ENCODE measurements around the gene C17orf107. TPM values are rescaled to one million over a fixed set of nuclear protein-coding genes. Genes with fewer than 3 reads are reported as not detected.
"Not testable (repeated sequence)": the region's sequence is repeated elsewhere in the genome, so short reads cannot be mapped to it uniquely, and the experiment has no call there.

Gene C17orf107
- total RNA-seq, 1 experiment from 2014 or later = 2.4 TPM

DNA sequence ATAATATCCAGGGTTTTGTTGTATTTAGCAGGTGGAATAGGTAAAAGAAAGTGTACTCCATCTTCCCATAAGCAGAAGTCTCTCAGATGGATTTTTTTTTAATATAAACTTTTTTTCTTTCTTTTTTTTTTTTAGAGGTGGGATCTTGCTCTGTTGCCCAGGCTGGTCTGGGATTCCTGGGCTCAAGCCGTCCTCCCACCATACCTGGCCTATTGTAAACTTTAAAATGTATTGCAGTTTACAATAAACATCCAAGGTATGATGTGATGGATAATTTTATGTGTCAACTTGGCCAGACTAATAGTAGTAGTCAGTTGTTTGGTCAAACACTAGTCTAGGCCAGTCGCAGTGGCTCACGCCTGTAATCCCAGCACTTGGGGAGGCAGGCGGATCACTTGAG lies 22.0 kb downstream of the C17orf107 start:
- Histone ChIP-seq H3K27me3 (ENCODE audit: control insufficient read depth, insufficient read depth, low read length) (no peaks in the 10 kb centered on the region), H3K9me3 (ENCODE audit: control insufficient read depth, insufficient read depth, low read depth, low read length) (no peaks in the 10 kb centered on the region), H3K4me1 (ENCODE audit: control insufficient read depth, insufficient read depth, low read length) (no peaks in the 10 kb centered on the region), H3K27ac (ENCODE audit: low read length) (no peak overlapping the region), H3K36me3 (ENCODE audit: control insufficient read depth, insufficient read depth, low read length) (no peaks in the 10 kb centered on the region), H3K4me3 (ENCODE audit: low read depth in 2 of 2, low read length in 2 of 2) (no peak overlapping the region)
- ChIA-PET CTCF (interaction anchor here (0.6 kb wide), 1 partner anchor 202 kb away, joined by 3 read pairs; no protein-coding TSS in a partner anchor), POLR2A (no interaction called here)
- no TSS peak for BruUV-seq (replicated peaks)
- TF ChIP-seq TCF7L2 (IDR thresholded peaks at IDR 0.05; ENCODE audit: low read depth, low read length) = no peak
- TF ChIP-seq, protein P1, sequence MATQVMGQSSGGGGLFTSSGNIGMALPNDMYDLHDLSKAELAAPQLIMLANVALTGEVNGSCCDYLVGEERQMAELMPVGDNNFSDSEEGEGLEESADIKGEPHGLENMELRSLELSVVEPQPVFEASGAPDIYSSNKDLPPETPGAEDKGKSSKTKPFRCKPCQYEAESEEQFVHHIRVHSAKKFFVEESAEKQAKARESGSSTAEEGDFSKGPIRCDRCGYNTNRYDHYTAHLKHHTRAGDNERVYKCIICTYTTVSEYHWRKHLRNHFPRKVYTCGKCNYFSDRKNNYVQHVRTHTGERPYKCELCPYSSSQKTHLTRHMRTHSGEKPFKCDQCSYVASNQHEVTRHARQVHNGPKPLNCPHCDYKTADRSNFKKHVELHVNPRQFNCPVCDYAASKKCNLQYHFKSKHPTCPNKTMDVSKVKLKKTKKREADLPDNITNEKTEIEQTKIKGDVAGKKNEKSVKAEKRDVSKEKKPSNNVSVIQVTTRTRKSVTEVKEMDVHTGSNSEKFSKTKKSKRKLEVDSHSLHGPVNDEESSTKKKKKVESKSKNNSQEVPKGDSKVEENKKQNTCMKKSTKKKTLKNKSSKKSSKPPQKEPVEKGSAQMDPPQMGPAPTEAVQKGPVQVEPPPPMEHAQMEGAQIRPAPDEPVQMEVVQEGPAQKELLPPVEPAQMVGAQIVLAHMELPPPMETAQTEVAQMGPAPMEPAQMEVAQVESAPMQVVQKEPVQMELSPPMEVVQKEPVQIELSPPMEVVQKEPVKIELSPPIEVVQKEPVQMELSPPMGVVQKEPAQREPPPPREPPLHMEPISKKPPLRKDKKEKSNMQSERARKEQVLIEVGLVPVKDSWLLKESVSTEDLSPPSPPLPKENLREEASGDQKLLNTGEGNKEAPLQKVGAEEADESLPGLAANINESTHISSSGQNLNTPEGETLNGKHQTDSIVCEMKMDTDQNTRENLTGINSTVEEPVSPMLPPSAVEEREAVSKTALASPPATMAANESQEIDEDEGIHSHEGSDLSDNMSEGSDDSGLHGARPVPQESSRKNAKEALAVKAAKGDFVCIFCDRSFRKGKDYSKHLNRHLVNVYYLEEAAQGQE (IDR thresholded peaks at IDR 0.05; ENCODE audit: insufficient read depth in 1 of 2, low read depth in 2 of 2, low read length in 1 of 2) = no peak
- TF ChIP-seq POLR2AphosphoS5 (IDR thresholded peaks at IDR 0.05; ENCODE audit: low read depth, low read length) = no peak
- TF ChIP-seq SIN3A (IDR thresholded peaks at IDR 0.05; ENCODE audit: borderline replicate concordance, insufficient read depth, low read depth, low read length) = no peak
- TF ChIP-seq CTCF (IDR thresholded peaks at IDR 0.05) = no peak
- ATAC-seq (no peak), DNase-seq (ENCODE audit: low read depth, low spot score) (no peak)
- in situ Hi-C loops (cut with HindIII; ENCODE audit: low pct_unique_long_range_greater_than_20kb, low sequenced_read_pairs) (no loop called here), intact Hi-C loops (cut with micrococcal nuclease; ENCODE audit: unreplicated experiment) (no loop called here)

- H3K27ac ChIP-seq (ENCODE audit: low read length); H3K36me3 ChIP-seq (ENCODE audit: control insufficient read depth, insufficient read depth, low read length); BruUV-seq (replicated peaks); intact Hi-C loops (cut with micrococcal nuclease; ENCODE audit: unreplicated experiment); in situ Hi-C loops (cut with HindIII; ENCODE audit: low pct_unique_long_range_greater_than_20kb, low sequenced_read_pairs); CTCF ChIA-PET; H3K4me1 ChIP-seq (ENCODE audit: control insufficient read depth, insufficient read depth, low read length); H3K27me3 ChIP-seq (ENCODE audit: control insufficient read depth, insufficient read depth, low read length); H3K9me3 ChIP-seq (ENCODE audit: control insufficient read depth, insufficient read depth, low read depth, low read length); ATAC-seq; DNase-seq (ENCODE audit: low read depth, low spot score); H3K4me3 ChIP-seq (ENCODE audit: low read depth in 2 of 2, low read length in 2 of 2): not testable (repeated sequence)
- POLR2A ChIA-PET = interaction anchor here (0.6 kb wide), 1 partner anchor 1132 kb away, joined by 3 read pairs; no protein-coding TSS in a partner anchor
Observed at GRCh38 chr17:4926577-4927335, 27.4 kb downstream of the C17orf107 start.

- H3K9me3 ChIP-seq (ENCODE audit: control insufficient read depth, insufficient read depth, low read depth, low read length) = no peaks in the 10 kb centered on the region
- no peaks in the 10 kb centered on the region for H3K36me3 ChIP-seq (ENCODE audit: control insufficient read depth, insufficient read depth, low read length)
- DNase-seq (ENCODE audit: low read depth, low spot score) (no peak), ATAC-seq (no peak)
- TF ChIP-seq TCF7L2 (IDR thresholded peaks at IDR 0.05; ENCODE audit: low read depth, low read length) = no peak
- TF ChIP-seq, protein P1 (IDR thresholded peaks at IDR 0.05; ENCODE audit: insufficient read depth in 1 of 2, low read depth in 2 of 2, low read length in 1 of 2) = no peak
- TF ChIP-seq SIN3A (IDR thresholded peaks at IDR 0.05; ENCODE audit: borderline replicate concordance, insufficient read depth, low read depth, low read length) = no peak
- no peak for TF ChIP-seq CTCF (IDR thresholded peaks at IDR 0.05)
- no peak for TF ChIP-seq POLR2AphosphoS5 (IDR thresholded peaks at IDR 0.05; ENCODE audit: low read depth, low read length)
- BruUV-seq (replicated peaks) = no TSS peak
- CTCF ChIA-PET = no interaction called here
- intact Hi-C loops (cut with micrococcal nuclease; ENCODE audit: unreplicated experiment) = no loop called here
- POLR2A ChIA-PET = no interaction called here
- in situ Hi-C loops (cut with HindIII; ENCODE audit: low pct_unique_long_range_greater_than_20kb, low sequenced_read_pairs) = no loop called here
- no peak overlapping the region for H3K4me3 ChIP-seq (ENCODE audit: low read depth in 2 of 2, low read length in 2 of 2)
- no peak overlapping the region for H3K27ac ChIP-seq (ENCODE audit: low read length)
- H3K27me3 ChIP-seq (ENCODE audit: control insufficient read depth, insufficient read depth, low read length) = no peaks in the 10 kb centered on the region
- H3K4me1 ChIP-seq (ENCODE audit: control insufficient read depth, insufficient read depth, low read length) = no peaks in the 10 kb centered on the region
Observed at GRCh38 chr17:4928881-4929280, 29.5 kb downstream of the C17orf107 start.
